Activated T-helper 2 cell treated with anti-CD3 and anti-CD28 coated beads, Interferon-gamma antibody, Interleukin-2, Interleukin-4, amounts not matched to agents 10 μg/mL and 5 μg/mL and 100 μg/mL, durations not matched to agents 14 hours and 24 hours and 36 hours (primary cell): ENCODE data around the gene PROC. TPM values are rescaled to one million over a fixed set of nuclear protein-coding genes. Genes with fewer than 3 reads are reported as not detected.

Experiments
- DNase-seq: peaks from one replicate; pipeline ENCODE4 v3.0.0; 2021; ENCODE audit warnings: low spot score
- H3K27ac Mint-ChIP-seq: one replicate; pipeline ENCODE4 v1.8.0; 2021; ENCODE audit warnings: mixed read lengths
- H3K27me3 Mint-ChIP-seq: one replicate; pipeline ENCODE4 v1.8.0; 2021; ENCODE audit warnings: low read depth, mixed read lengths
- H3K36me3 Mint-ChIP-seq: one replicate; pipeline ENCODE4 v1.8.0; 2021; ENCODE audit warnings: low read depth, mixed read lengths
- H3K4me1 Mint-ChIP-seq: one replicate; pipeline ENCODE4 v1.8.0; 2021; ENCODE audit warnings: low read depth, mixed read lengths
- H3K4me3 Mint-ChIP-seq: one replicate; pipeline ENCODE4 v1.8.0; 2021; ENCODE audit warnings: low read depth, mild to moderate bottlenecking, moderate library complexity, mixed read lengths
- H3K9me3 Mint-ChIP-seq: one replicate; pipeline ENCODE4 v1.8.0; 2021; ENCODE audit warnings: mixed read lengths
- intact Hi-C: fragments of 100-400 bp; cut with micrococcal nuclease; formaldehyde crosslinking; loops from one replicate; pipeline ENCODE4 v1.15.1; 2023
- total RNA-seq: library from RNA; stranded (reverse); gene quantifications from 2 replicates; pipeline ENCODE4 v1.2.3, GENCODE V29; 2022

The PROC gene
- total RNA-seq, 1 donor from 2014 or later = not detected

GRCh38 chr2:127427376-127428056 lies 9.3 kb downstream of the PROC start:
- Mint-ChIP-seq H3K9me3 (no peaks in the 10 kb centered on the region), H3K27me3 (peaks cover 22% of the 10 kb centered on the region), H3K4me1 (peaks cover 5% of the 10 kb centered on the region), H3K27ac (no peak overlapping the region), H3K4me3 (no peak overlapping the region), H3K36me3 (no peaks in the 10 kb centered on the region)
- intact Hi-C loops = no loop called here
- no peak for DNase-seq

GRCh38 chr2:127428057-127428814 lies 10.0 kb downstream of the PROC start:
- Mint-ChIP-seq H3K27ac (no peak overlapping the region), H3K36me3 (no peaks in the 10 kb centered on the region), H3K4me3 (no peak overlapping the region), H3K4me1 (peaks cover 3% of the 10 kb centered on the region), H3K27me3 (peaks cover 18% of the 10 kb centered on the region), H3K9me3 (no peaks in the 10 kb centered on the region)
- intact Hi-C loops = no loop called here
- DNase-seq = no peak

GRCh38 chr2:127428815-127429109 lies 10.5 kb downstream of the PROC start:
- no peaks in the 10 kb centered on the region for H3K36me3 Mint-ChIP-seq
- no peak overlapping the region for H3K4me3 Mint-ChIP-seq
- H3K4me1 Mint-ChIP-seq = peaks cover 3% of the 10 kb centered on the region
- no peak overlapping the region for H3K27ac Mint-ChIP-seq
- intact Hi-C loops = no loop called here
- no peaks in the 10 kb centered on the region for H3K9me3 Mint-ChIP-seq
- H3K27me3 Mint-ChIP-seq = peaks cover 14% of the 10 kb centered on the region
- no peak for DNase-seq

- Mint-ChIP-seq H3K4me1 (no peaks in the 10 kb centered on the region), H3K27ac (no peak overlapping the region), H3K9me3 (no peaks in the 10 kb centered on the region), H3K27me3 (peaks cover 8% of the 10 kb centered on the region), H3K36me3 (no peaks in the 10 kb centered on the region), H3K4me3 (no peak overlapping the region)
- intact Hi-C loops = no loop called here
- no peak for DNase-seq
These were observed 11.1 kb downstream of the PROC start for GRCh38 chr2:127429291-127429690.

- no peak overlapping the region for H3K4me3 Mint-ChIP-seq
- no peaks in the 10 kb centered on the region for H3K36me3 Mint-ChIP-seq
- H3K9me3 Mint-ChIP-seq = no peaks in the 10 kb centered on the region
- H3K4me1 Mint-ChIP-seq = no peaks in the 10 kb centered on the region
- no peak for DNase-seq
- H3K27ac Mint-ChIP-seq = no peak overlapping the region
- H3K27me3 Mint-ChIP-seq = peaks cover 5% of the 10 kb centered on the region
- intact Hi-C loops = no loop called here
These were observed 11.7 kb downstream of the PROC start for GRCh38 chr2:127429844-127430425.

GRCh38 chr2:127431408-127432023 lies 13.3 kb downstream of the PROC start:
- intact Hi-C loops = no loop called here
- no peak for DNase-seq
- Mint-ChIP-seq H3K36me3 (no peaks in the 10 kb centered on the region), H3K4me1 (no peaks in the 10 kb centered on the region), H3K4me3 (no peak overlapping the region), H3K27ac (no peak overlapping the region), H3K27me3 (no peaks in the 10 kb centered on the region), H3K9me3 (no peaks in the 10 kb centered on the region)

GRCh38 chr2:127434515-127434914 lies 16.3 kb downstream of the PROC start:
- Mint-ChIP-seq H3K9me3 (no peaks in the 10 kb centered on the region), H3K4me3 (no peak overlapping the region), H3K36me3 (no peaks in the 10 kb centered on the region), H3K4me1 (no peaks in the 10 kb centered on the region), H3K27me3 (no peaks in the 10 kb centered on the region), H3K27ac (no peak overlapping the region)
- intact Hi-C loops = no loop called here
- no peak for DNase-seq

GRCh38 chr2:127437056-127437455 lies 18.8 kb downstream of the PROC start:
- Mint-ChIP-seq H3K4me1 (no peaks in the 10 kb centered on the region), H3K27ac (no peak overlapping the region)
- no peak for DNase-seq

GRCh38 chr2:127437781-127438726 lies 19.8 kb downstream of the PROC start:
- Mint-ChIP-seq H3K27ac (no peak overlapping the region), H3K4me3 (no peak overlapping the region), H3K36me3 (no peaks in the 10 kb centered on the region), H3K4me1 (no peaks in the 10 kb centered on the region), H3K27me3 (peaks cover 3% of the 10 kb centered on the region), H3K9me3 (peaks cover 5% of the 10 kb centered on the region)
- intact Hi-C loops = no loop called here
- no peak for DNase-seq

More at GRCh38 chr2:127437056-127437455, 18.8 kb downstream of the PROC start:
- Mint-ChIP-seq H3K4me3 (no peak overlapping the region), H3K27me3 (no peaks in the 10 kb centered on the region), H3K9me3 (peaks cover 5% of the 10 kb centered on the region), H3K36me3 (no peaks in the 10 kb centered on the region)
- intact Hi-C loops = no loop called here

- peaks cover 3% of the 10 kb centered on the region for H3K27me3 Mint-ChIP-seq
- peaks cover 5% of the 10 kb centered on the region for H3K9me3 Mint-ChIP-seq
- no peaks in the 10 kb centered on the region for H3K4me1 Mint-ChIP-seq
- intact Hi-C loops = no loop called here
- no peak overlapping the region for H3K4me3 Mint-ChIP-seq
- H3K27ac Mint-ChIP-seq = no peak overlapping the region
- no peaks in the 10 kb centered on the region for H3K36me3 Mint-ChIP-seq
- DNase-seq = no peak
These were observed 21.1 kb downstream of the PROC start for GRCh38 chr2:127439343-127439742.

GRCh38 chr2:127448526-127448925 lies 30.3 kb downstream of the PROC start:
- no peak for DNase-seq
- no peak overlapping the region for H3K27ac Mint-ChIP-seq
- H3K4me3 Mint-ChIP-seq = no peak overlapping the region
- H3K36me3 Mint-ChIP-seq = peaks cover 2% of the 10 kb centered on the region
- H3K9me3 Mint-ChIP-seq = peaks cover 6% of the 10 kb centered on the region
- intact Hi-C loops = no loop called here
- H3K27me3 Mint-ChIP-seq = peaks cover 4% of the 10 kb centered on the region
- H3K4me1 Mint-ChIP-seq = no peaks in the 10 kb centered on the region

- H3K4me3 Mint-ChIP-seq = no peak overlapping the region
- H3K36me3 Mint-ChIP-seq = peaks cover 2% of the 10 kb centered on the region
- intact Hi-C loops = no loop called here
- peaks cover 4% of the 10 kb centered on the region for H3K27me3 Mint-ChIP-seq
- H3K27ac Mint-ChIP-seq = no peak overlapping the region
- H3K9me3 Mint-ChIP-seq = peaks cover 6% of the 10 kb centered on the region
- DNase-seq = no peak
- H3K4me1 Mint-ChIP-seq = no peaks in the 10 kb centered on the region
These were observed 31.2 kb downstream of the PROC start for GRCh38 chr2:127449414-127449813.
